ENCODE measurements around the gene TMEM151B. TPM values are rescaled to one million over a fixed set of nuclear protein-coding genes. Genes with fewer than 3 reads are reported as not detected.

Gene TMEM151B
- total RNA-seq, 1 experiment from 2014 or later: not detected

- H3F3A ChIP-seq (ENCODE audit: low read length, unreplicated experiment): no peaks in the 10 kb centered on the region
- POLR2A ChIA-PET (ENCODE audit: unreplicated experiment): no interaction called here
- H3K79me2 ChIP-seq (ENCODE audit: low read length): no peaks in the 10 kb centered on the region
- no peaks in the 10 kb centered on the region for H3K36me3 ChIP-seq (ENCODE audit: low read depth, low read length)
- no peaks in the 10 kb centered on the region for H4K20me1 ChIP-seq (ENCODE audit: low read length)
- CTCF ChIA-PET: no interaction called here
- no peaks in the 10 kb centered on the region for H3K4me1 ChIP-seq (ENCODE audit: insufficient read depth, low read length)
- TF ChIP-seq EZH2 (IDR thresholded peaks at IDR 0.05; ENCODE audit: low read length, unreplicated experiment) (no peak), CTCF (conservative IDR thresholded peaks at IDR 0.05; ENCODE audit: low read depth, low read length) (no peak), EZH2phosphoT487 (IDR thresholded peaks at IDR 0.05; ENCODE audit: borderline replicate concordance, low read length) (no peak)
- DNase-seq (peak; percentile 34), ATAC-seq (no peak)
- no peaks in the 10 kb centered on the region for H3K9me3 ChIP-seq (ENCODE audit: low read length)
- no peak overlapping the region for H3K4me2 ChIP-seq (ENCODE audit: low read length)
- no TSS peak for BruUV-seq (replicated peaks)
- no peak overlapping the region for H3K4me3 ChIP-seq (ENCODE audit: low read length)
- no peaks in the 10 kb centered on the region for H3K9me2 ChIP-seq (replicated peaks; ENCODE audit: low read length)
- H3K27ac ChIP-seq (ENCODE audit: low read length): no peak overlapping the region
- peaks cover 77% of the 10 kb centered on the region for H3K27me3 ChIP-seq (ENCODE audit: low read length)
- intact Hi-C loops (cut with micrococcal nuclease): no loop called here
- no peak overlapping the region for H2AFZ ChIP-seq (ENCODE audit: low read length)
- H3K9ac ChIP-seq (ENCODE audit: low read length): no peak overlapping the region
These were observed 15.5 kb downstream of the TMEM151B start for GRCh38 chr6:44285552-44286284.

- BruUV-seq (replicated peaks): no TSS peak
- Histone ChIP-seq H3K4me3 (ENCODE audit: low read length) (no peak overlapping the region), H3K9me3 (ENCODE audit: low read length) (no peaks in the 10 kb centered on the region), H4K20me1 (ENCODE audit: low read length) (no peaks in the 10 kb centered on the region), H3K9ac (ENCODE audit: low read length) (no peak overlapping the region), H3K36me3 (ENCODE audit: low read depth, low read length) (no peaks in the 10 kb centered on the region), H2AFZ (ENCODE audit: low read length) (no peak overlapping the region), H3K4me2 (ENCODE audit: low read length) (no peak overlapping the region), H3F3A (ENCODE audit: low read length, unreplicated experiment) (no peaks in the 10 kb centered on the region), H3K9me2 (replicated peaks; ENCODE audit: low read length) (no peaks in the 10 kb centered on the region), H3K4me1 (ENCODE audit: insufficient read depth, low read length) (no peaks in the 10 kb centered on the region), H3K27ac (ENCODE audit: low read length) (no peak overlapping the region), H3K27me3 (ENCODE audit: low read length) (peaks cover 80% of the 10 kb centered on the region), H3K79me2 (ENCODE audit: low read length) (no peaks in the 10 kb centered on the region)
- no peak for ATAC-seq
- ChIA-PET POLR2A (ENCODE audit: unreplicated experiment) (no interaction called here), CTCF (no interaction called here)
- TF ChIP-seq CTCF (conservative IDR thresholded peaks at IDR 0.05; ENCODE audit: low read depth, low read length) (no peak), EZH2phosphoT487 (IDR thresholded peaks at IDR 0.05; ENCODE audit: borderline replicate concordance, low read length) (no peak), EZH2 (IDR thresholded peaks at IDR 0.05; ENCODE audit: low read length, unreplicated experiment) (no peak)
- intact Hi-C loops (cut with micrococcal nuclease): no loop called here
- DNase-seq: no peak
These were observed 16.0 kb downstream of the TMEM151B start for GRCh38 chr6:44286285-44286565.

GRCh38 chr6:44286747-44287146, 16.5 kb downstream of the TMEM151B start:
- Histone ChIP-seq H3K9ac (ENCODE audit: low read length) (no peak overlapping the region), H3K27ac (ENCODE audit: low read length) (no peak overlapping the region), H3K4me2 (ENCODE audit: low read length) (no peak overlapping the region), H4K20me1 (ENCODE audit: low read length) (no peaks in the 10 kb centered on the region), H3K4me3 (ENCODE audit: low read length) (no peak overlapping the region), H3K9me2 (replicated peaks; ENCODE audit: low read length) (no peaks in the 10 kb centered on the region), H3K4me1 (ENCODE audit: insufficient read depth, low read length) (no peaks in the 10 kb centered on the region), H3F3A (ENCODE audit: low read length, unreplicated experiment) (no peaks in the 10 kb centered on the region), H3K27me3 (ENCODE audit: low read length) (peaks cover 84% of the 10 kb centered on the region), H3K79me2 (ENCODE audit: low read length) (no peaks in the 10 kb centered on the region), H3K36me3 (ENCODE audit: low read depth, low read length) (no peaks in the 10 kb centered on the region), H3K9me3 (ENCODE audit: low read length) (no peaks in the 10 kb centered on the region), H2AFZ (ENCODE audit: low read length) (no peak overlapping the region)
- BruUV-seq (replicated peaks): no TSS peak
- intact Hi-C loops (cut with micrococcal nuclease): no loop called here
- DNase-seq (no peak), ATAC-seq (no peak)
- ChIA-PET CTCF (no interaction called here), POLR2A (ENCODE audit: unreplicated experiment) (no interaction called here)
- no peak for TF ChIP-seq EZH2 (IDR thresholded peaks at IDR 0.05; ENCODE audit: low read length, unreplicated experiment)
- TF ChIP-seq CTCF (conservative IDR thresholded peaks at IDR 0.05; ENCODE audit: low read depth, low read length): 0 out of 2 replicates have a peak, but pooled peaks have one; percentile 15
- no peak for TF ChIP-seq EZH2phosphoT487 (IDR thresholded peaks at IDR 0.05; ENCODE audit: borderline replicate concordance, low read length)

Data from PC-3 (cell line).